ENCODE results near the gene VARS1.

- no peak for TF ChIP-seq POLR2AphosphoS5 (IDR thresholded peaks at IDR 0.05; ENCODE audit: low read depth, low read length)
- no peak for TF ChIP-seq POLR2A (IDR thresholded peaks at IDR 0.05; ENCODE audit: low read depth, low read length)
- TF ChIP-seq SPI1 (IDR thresholded peaks at IDR 0.05; ENCODE audit: low read depth, low read length), result no peak
- TF ChIP-seq TAF1 (IDR thresholded peaks at IDR 0.05; ENCODE audit: low read depth, low read length), result no peak
- no peak for TF ChIP-seq POU2F2 (IDR thresholded peaks at IDR 0.05; ENCODE audit: low read depth, low read length)
Measured at GRCh38 chr6:31763619-31763940, 32.0 kb downstream of the VARS1 start.

Data from GM12891 (cell line).